ENCODE data around the gene HAO2.

- TF ChIP-seq CTCF (IDR thresholded peaks at IDR 0.05) (no peak), POLR2A (IDR thresholded peaks at IDR 0.05) (no peak)
Measured at GRCh38 chr1:119366424-119366823, 2.2 kb upstream of the HAO2 start.
